ENCODE measurements around the gene KLF12. TPM values are rescaled to one million over a fixed set of nuclear protein-coding genes. Genes with fewer than 3 reads are reported as not detected.

The KLF12 gene
- total RNA-seq, 2 experiments from 2014 or later = 19.4 to 19.9 TPM

DNA sequence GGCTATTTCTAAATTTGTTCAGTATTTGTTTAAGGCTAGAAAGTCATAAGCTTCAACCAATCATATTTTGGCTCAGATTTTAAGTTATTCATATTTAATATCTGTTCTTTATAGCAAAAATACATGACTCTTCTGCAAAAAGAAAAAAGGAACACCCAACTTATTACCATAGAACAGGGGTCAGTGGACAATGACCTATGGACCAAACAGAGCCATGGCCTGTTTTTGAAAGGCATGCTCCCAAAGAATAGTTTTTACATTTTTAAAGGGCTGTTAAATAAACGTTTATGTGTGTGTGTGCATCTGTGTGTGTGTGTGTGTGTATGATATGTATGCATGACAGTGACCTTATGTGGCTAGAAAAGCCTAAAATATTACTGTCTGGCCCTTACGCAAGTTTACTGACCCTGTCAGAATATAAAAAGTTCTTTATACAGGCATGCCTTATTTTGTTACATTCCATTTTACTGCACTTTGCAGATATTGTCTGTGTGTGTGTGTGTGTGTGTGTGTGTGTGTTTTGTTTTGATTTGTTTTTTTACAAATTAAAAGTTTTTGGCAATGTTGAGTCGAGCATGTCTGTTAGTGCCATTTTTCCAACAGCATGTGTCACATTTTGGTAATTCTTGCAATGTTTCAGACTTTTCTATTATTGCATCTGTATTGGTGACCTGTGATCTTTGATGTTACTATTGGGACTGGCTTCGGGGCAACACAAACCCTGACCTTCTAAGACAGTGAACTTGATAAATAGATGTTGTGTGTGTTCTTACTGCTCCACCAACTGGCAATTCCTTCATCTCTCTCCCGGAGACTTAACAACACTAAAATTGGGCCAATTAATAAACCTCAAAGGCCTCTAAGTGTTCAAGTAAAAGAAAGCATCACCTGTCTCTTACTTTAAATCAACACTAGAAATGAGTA is 22.0 kb downstream of the KLF12 start:
- intact Hi-C loops (cut with micrococcal nuclease) = no loop called here
- CTCF ChIA-PET = interaction anchor here (0.6 to 1.1 kb wide), 2 partner anchors 21 to 122 kb away, joined by 3 to 4 read pairs; no protein-coding TSS in a partner anchor
- no peak for DNase-seq
- Mint-ChIP-seq H3K4me1 (ENCODE audit: low read depth) (peaks cover 72% of the 10 kb centered on the region), H3K9me3 (peaks cover 5% of the 10 kb centered on the region), H3K27me3 (ENCODE audit: low read depth) (no peaks in the 10 kb centered on the region), H3K27ac (no peak overlapping the region), H3K36me3 (ENCODE audit: low read depth) (peaks cover 9% of the 10 kb centered on the region), H3K4me3 (no peak overlapping the region)

DNA sequence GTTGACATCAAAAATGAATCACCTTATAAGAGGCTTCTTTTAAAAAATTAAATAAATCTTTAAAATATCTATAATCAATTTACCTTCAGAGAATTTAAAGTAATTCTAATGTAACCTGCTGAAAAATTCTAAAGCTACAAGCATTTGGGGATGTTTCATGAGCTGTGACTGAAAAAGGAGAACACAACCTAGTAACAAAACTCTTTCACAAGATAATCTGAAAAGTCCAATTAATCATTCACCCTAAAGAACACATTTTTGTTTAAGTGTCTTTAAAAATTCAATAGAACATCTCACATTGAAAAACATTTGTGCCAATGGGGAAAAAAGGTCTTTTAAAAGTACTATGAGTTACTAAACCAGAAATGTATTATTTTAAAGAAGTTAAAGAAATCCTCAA is 22.8 kb downstream of the KLF12 start:
- no peak for DNase-seq
- CTCF ChIA-PET = interaction anchor here (0.5 kb wide), 1 partner anchor 26 kb away, joined by 3 read pairs; no protein-coding TSS in a partner anchor
- H3K4me3 Mint-ChIP-seq = no peak overlapping the region
- H3K4me1 Mint-ChIP-seq (ENCODE audit: low read depth) = peaks cover 70% of the 10 kb centered on the region
- no peaks in the 10 kb centered on the region for H3K27me3 Mint-ChIP-seq (ENCODE audit: low read depth)
- peaks cover 5% of the 10 kb centered on the region for H3K9me3 Mint-ChIP-seq
- intact Hi-C loops (cut with micrococcal nuclease) = no loop called here
- no peak overlapping the region for H3K27ac Mint-ChIP-seq
- H3K36me3 Mint-ChIP-seq (ENCODE audit: low read depth) = peaks cover 9% of the 10 kb centered on the region

DNA sequence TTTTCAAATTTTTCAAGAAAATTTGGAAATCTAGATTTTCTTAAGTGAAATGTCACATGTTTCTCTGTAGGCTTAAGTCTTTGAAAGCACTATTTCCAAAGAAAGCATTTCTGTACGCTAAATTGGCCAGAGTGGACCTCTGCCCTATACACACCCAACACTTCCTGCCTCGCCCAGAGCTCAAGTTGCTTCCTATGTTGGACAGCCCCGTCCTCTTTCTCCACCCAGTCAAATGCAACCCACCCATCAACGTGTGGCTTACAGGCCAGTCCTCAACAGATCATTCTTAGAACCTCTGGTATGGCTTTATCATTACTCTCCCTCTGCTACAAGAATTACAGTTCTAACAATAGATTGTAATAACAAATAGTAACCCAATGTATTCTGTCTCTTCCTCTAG is 24.2 kb downstream of the KLF12 start:
- no peak for DNase-seq
- Mint-ChIP-seq H3K27ac (no peak overlapping the region), H3K36me3 (ENCODE audit: low read depth) (peaks cover 5% of the 10 kb centered on the region), H3K27me3 (ENCODE audit: low read depth) (no peaks in the 10 kb centered on the region), H3K4me1 (ENCODE audit: low read depth) (peaks cover 65% of the 10 kb centered on the region), H3K4me3 (no peak overlapping the region), H3K9me3 (peaks cover 5% of the 10 kb centered on the region)
- CTCF ChIA-PET = no interaction called here
- intact Hi-C loops (cut with micrococcal nuclease) = no loop called here

DNA sequence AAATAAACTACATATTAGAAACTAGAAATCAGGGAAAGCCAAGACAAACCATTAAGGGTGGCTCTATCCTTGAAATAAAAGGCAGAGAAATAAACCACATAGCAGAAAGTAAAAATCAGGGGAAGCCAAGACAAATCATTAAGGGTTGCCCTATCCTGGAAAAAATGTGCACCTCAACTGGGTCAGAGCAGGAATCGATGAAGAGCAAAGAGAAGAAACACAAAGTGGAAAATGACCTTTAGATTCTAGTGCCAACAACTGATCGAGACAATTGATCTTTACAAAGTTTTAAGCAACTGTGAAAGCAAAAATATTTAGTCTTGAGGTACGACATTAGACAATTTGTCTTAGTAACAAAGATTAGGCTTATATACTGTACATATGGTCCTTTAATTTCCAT is 26.6 kb downstream of the KLF12 start:
- Mint-ChIP-seq H3K27me3 (ENCODE audit: low read depth) (no peaks in the 10 kb centered on the region), H3K4me3 (no peak overlapping the region), H3K4me1 (ENCODE audit: low read depth) (peaks cover 61% of the 10 kb centered on the region), H3K27ac (no peak overlapping the region), H3K9me3 (peaks cover 5% of the 10 kb centered on the region), H3K36me3 (ENCODE audit: low read depth) (peaks cover 3% of the 10 kb centered on the region)
- CTCF ChIA-PET = no interaction called here
- intact Hi-C loops (cut with micrococcal nuclease) = no loop called here
- no peak for DNase-seq

DNA sequence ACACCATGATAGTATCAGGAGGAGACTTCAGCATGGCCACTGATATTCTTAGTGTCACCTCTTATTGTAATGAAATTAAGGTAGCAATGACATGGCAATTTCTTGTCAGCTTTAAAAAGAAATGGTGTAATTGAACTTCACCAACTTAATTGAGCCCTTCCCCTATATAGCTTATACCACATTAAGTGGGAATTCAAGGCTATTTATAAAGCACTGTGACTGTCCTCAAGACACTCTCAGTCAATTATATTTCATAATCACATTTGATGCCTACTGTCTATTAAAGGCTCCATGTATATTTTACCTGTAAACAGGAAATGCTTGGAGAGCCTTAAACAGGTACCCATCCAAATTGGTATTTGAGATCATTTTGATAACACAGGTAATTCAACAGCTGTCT is 28.3 kb downstream of the KLF12 start:
- Mint-ChIP-seq H3K27me3 (ENCODE audit: low read depth) (no peaks in the 10 kb centered on the region), H3K4me1 (ENCODE audit: low read depth) (peaks cover 67% of the 10 kb centered on the region), H3K27ac (no peak overlapping the region), H3K36me3 (ENCODE audit: low read depth) (peaks cover 5% of the 10 kb centered on the region), H3K4me3 (no peak overlapping the region), H3K9me3 (peaks cover 5% of the 10 kb centered on the region)
- CTCF ChIA-PET = interaction anchor here (0.6 kb wide), 2 partner anchors 18 to 43 kb away, joined by 3 read pairs; no protein-coding TSS in a partner anchor
- DNase-seq = no peak
- intact Hi-C loops (cut with micrococcal nuclease) = no loop called here

DNA sequence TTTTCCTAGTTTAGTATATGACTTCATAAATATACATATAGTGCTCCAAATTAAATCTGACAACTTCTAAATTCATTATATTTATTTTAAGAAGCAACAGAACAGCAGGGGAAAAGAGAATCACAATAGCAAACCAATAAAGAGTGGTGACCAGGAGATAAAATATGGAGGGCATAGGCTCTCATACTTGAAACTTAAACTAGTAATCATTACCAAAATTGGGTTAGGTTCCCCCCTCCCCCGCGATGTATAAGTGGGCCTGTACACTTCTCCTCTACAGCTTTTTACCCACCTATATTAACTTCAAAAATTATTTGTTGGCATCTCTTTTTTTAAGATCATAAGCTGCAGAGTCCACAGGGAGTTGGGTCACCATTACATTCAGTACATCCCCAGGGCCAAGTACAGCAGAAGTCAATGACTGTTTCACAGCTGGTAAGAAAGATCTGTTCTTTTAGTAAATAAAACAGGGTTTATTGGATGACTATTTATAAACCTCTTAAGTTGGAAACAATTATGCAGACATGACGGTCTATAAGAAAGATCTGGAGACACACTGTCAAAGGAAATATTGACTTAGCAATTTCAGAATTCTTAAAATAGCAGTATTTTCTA is 29.4 kb downstream of the KLF12 start:
- Mint-ChIP-seq H3K27me3 (ENCODE audit: low read depth) (no peaks in the 10 kb centered on the region), H3K4me3 (no peak overlapping the region), H3K9me3 (peaks cover 5% of the 10 kb centered on the region), H3K27ac (peak overlapping the region; percentile 33), H3K36me3 (ENCODE audit: low read depth) (peaks cover 5% of the 10 kb centered on the region), H3K4me1 (ENCODE audit: low read depth) (peaks cover 65% of the 10 kb centered on the region)
- CTCF ChIA-PET = no interaction called here
- DNase-seq = no peak
- intact Hi-C loops (cut with micrococcal nuclease) = loop anchor here (1.0 kb wide), 1 partner anchor 10 kb away; no protein-coding TSS in a partner anchor

DNA sequence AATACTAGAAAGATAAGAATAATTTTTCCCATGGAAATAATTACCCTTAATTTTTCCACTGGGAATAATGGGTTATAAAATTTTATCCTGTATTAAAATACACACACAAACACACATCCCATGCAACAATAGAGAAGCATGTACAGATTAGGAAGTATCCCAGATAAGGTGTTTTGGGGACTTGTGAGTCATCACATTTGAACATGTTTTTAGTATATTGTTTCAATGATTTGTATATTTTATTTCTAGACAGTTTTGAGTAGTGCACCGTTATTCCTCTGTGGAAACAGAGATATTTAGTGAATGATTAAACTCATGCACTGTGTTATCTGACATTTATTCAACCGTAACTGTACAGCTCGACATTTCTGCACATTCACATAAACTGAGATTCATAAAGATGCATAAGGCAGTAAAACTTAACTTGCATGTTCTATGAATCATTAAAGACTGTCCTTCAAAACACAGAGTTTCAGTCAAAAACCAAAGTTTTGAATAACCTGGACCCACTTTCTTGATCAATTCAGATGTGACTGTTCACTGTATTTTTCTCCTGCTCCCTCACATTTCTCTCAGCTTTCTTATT is 30.1 kb downstream of the KLF12 start:
- Mint-ChIP-seq H3K9me3 (peaks cover 5% of the 10 kb centered on the region), H3K27ac (no peak overlapping the region), H3K4me1 (ENCODE audit: low read depth) (peaks cover 68% of the 10 kb centered on the region), H3K27me3 (ENCODE audit: low read depth) (no peaks in the 10 kb centered on the region), H3K4me3 (no peak overlapping the region), H3K36me3 (ENCODE audit: low read depth) (peaks cover 5% of the 10 kb centered on the region)
- intact Hi-C loops (cut with micrococcal nuclease) = loop anchor here (1.0 kb wide), 1 partner anchor 10 kb away; no protein-coding TSS in a partner anchor
- DNase-seq = no peak
- CTCF ChIA-PET = no interaction called here

DNA sequence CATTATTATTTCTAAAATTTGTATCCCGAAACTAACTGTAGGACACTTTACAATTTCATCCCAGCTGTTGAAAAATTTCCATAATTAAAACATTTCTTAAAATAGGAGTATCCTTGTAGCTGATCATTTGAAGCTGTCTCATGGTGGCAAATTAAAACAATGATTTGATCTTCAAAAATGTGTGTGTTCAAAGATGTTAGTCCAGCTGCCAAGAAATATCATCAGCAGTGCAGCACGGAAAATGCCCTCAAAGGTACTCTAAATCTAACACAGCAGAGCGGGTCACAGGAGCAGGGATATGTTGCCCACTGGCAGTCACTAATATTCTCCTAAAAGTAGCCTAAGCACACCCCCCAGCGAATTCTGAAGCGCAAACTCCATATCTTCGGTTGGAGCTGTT is 31.0 kb downstream of the KLF12 start:
- peaks cover 5% of the 10 kb centered on the region for H3K36me3 Mint-ChIP-seq (ENCODE audit: low read depth)
- H3K9me3 Mint-ChIP-seq = peaks cover 4% of the 10 kb centered on the region
- no peak overlapping the region for H3K4me3 Mint-ChIP-seq
- no peak overlapping the region for H3K27ac Mint-ChIP-seq
- intact Hi-C loops (cut with micrococcal nuclease) = no loop called here
- CTCF ChIA-PET = no interaction called here
- H3K27me3 Mint-ChIP-seq (ENCODE audit: low read depth) = no peaks in the 10 kb centered on the region
- H3K4me1 Mint-ChIP-seq (ENCODE audit: low read depth) = peaks cover 68% of the 10 kb centered on the region
- no peak for DNase-seq

DNA sequence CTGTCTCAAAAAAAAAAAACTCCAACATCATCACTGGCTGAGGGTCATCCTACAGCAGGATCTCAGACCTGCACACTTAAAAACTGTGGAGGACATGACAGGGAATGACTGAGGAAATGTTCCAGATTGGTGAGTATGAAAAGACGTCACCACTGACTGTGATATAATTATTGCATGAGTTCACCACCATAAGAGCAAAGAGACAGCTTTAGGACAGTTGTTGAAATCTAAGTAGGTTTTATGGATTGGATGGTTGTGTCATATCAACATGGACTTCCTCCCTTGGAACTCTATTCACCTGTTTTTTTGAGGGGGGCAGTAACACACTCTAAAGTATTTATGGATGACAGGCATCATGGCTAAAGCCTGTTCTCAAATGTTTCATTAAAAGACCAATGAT is 31.5 kb downstream of the KLF12 start:
- H3K4me1 Mint-ChIP-seq (ENCODE audit: low read depth) = peaks cover 71% of the 10 kb centered on the region
- CTCF ChIA-PET = interaction anchor here (0.7 kb wide), 1 partner anchor 76 kb away, joined by 3 read pairs; no protein-coding TSS in a partner anchor
- intact Hi-C loops (cut with micrococcal nuclease) = no loop called here
- no peak overlapping the region for H3K27ac Mint-ChIP-seq
- peaks cover 4% of the 10 kb centered on the region for H3K9me3 Mint-ChIP-seq
- no peak overlapping the region for H3K4me3 Mint-ChIP-seq
- no peak for DNase-seq
- no peaks in the 10 kb centered on the region for H3K27me3 Mint-ChIP-seq (ENCODE audit: low read depth)
- H3K36me3 Mint-ChIP-seq (ENCODE audit: low read depth) = peaks cover 5% of the 10 kb centered on the region

DNA sequence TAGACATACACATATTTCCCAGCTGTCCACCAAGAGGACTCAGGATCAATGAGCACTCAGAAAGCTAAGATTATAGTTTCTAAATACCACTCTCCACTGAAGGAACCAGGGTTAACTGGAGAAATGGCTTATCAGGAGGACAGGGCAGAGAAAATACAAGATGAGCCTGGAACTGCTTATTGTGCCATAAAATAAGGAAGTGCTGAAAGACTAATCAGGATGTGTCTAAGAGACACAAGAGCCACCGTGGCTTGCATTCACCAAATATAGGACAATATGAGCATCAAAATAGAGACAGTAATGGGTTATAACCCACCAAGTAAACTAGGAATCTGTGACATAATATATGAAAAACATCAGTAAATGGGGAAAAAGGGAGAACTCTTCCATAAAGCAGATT is 32.8 kb downstream of the KLF12 start:
- H3K9me3 Mint-ChIP-seq = no peaks in the 10 kb centered on the region
- CTCF ChIA-PET = no interaction called here
- H3K27me3 Mint-ChIP-seq (ENCODE audit: low read depth) = no peaks in the 10 kb centered on the region
- H3K27ac Mint-ChIP-seq = no peak overlapping the region
- H3K4me3 Mint-ChIP-seq = no peak overlapping the region
- H3K36me3 Mint-ChIP-seq (ENCODE audit: low read depth) = peaks cover 3% of the 10 kb centered on the region
- H3K4me1 Mint-ChIP-seq (ENCODE audit: low read depth) = peaks cover 73% of the 10 kb centered on the region
- intact Hi-C loops (cut with micrococcal nuclease) = no loop called here
- no peak for DNase-seq

DNA sequence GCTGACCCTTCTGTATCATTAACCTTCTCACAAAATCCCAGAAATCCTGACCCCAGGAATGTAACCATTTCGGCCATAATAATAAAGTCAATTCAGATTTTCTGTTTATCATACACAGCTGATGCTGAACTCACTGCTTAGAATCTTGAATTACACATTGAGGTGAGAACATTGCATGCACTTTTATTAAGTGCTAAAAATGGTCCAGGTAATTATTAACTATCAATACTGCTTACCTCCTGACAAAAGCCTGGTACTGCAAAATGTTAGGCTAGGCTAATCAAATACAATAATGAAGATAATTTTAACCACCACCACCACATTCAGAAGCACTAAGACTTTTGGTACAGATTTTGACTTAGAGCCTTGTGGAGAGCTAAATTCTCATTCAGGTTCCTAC is 36.1 kb downstream of the KLF12 start:
- no peak overlapping the region for H3K27ac Mint-ChIP-seq

DNA sequence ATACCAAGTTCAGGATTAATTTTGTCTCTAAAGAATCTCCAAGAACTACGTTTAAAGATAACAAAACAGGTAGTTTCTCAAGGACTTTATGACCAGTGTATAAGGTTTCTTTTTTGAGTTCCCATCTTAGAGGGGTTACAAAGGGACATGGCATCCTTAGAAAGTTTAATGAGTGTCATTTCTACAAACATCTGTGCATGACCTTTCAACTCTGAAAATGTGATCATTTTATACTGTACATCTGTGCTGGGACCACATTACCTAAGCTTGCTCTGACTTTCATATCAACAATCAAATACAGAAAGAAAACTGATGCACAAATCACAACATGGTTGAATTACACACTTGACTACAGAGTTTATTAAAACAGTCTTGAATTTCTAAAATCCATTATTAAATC is 37.1 kb downstream of the KLF12 start:
- no peak for DNase-seq
- H3K4me3 Mint-ChIP-seq = no peak overlapping the region
- no peaks in the 10 kb centered on the region for H3K9me3 Mint-ChIP-seq
- H3K27ac Mint-ChIP-seq = no peak overlapping the region
- H3K4me1 Mint-ChIP-seq (ENCODE audit: low read depth) = peaks cover 65% of the 10 kb centered on the region
- CTCF ChIA-PET = interaction anchor here (0.7 kb wide), 1 partner anchor 73 kb away, joined by 3 read pairs; no protein-coding TSS in a partner anchor
- H3K36me3 Mint-ChIP-seq (ENCODE audit: low read depth) = peaks cover 1% of the 10 kb centered on the region
- H3K27me3 Mint-ChIP-seq (ENCODE audit: low read depth) = no peaks in the 10 kb centered on the region
- intact Hi-C loops (cut with micrococcal nuclease) = no loop called here

More for the DNA sequence above, 36.1 kb downstream of the KLF12 start:
- H3K36me3 Mint-ChIP-seq (ENCODE audit: low read depth) = peaks cover 3% of the 10 kb centered on the region
- no peaks in the 10 kb centered on the region for H3K9me3 Mint-ChIP-seq
- no peak overlapping the region for H3K4me3 Mint-ChIP-seq
- H3K27me3 Mint-ChIP-seq (ENCODE audit: low read depth) = no peaks in the 10 kb centered on the region
- DNase-seq = no peak
- intact Hi-C loops (cut with micrococcal nuclease) = no loop called here
- CTCF ChIA-PET = interaction anchor here (1.2 kb wide), 1 partner anchor 14 kb away, joined by 3 read pairs; no protein-coding TSS in a partner anchor
- H3K4me1 Mint-ChIP-seq (ENCODE audit: low read depth) = peaks cover 62% of the 10 kb centered on the region

Data from activated naive CD4-positive, alpha-beta T cell treated with anti-CD3 and anti-CD28 coated beads for 36 hours (primary cell).